Neuronal stem cell (in vitro differentiated cells): ENCODE results near the gene EML1.

ENCODE experiments used
- DNase-seq: peaks from one replicate; pipeline ENCODE4 v3.0.0-alpha.2; 2013; ENCODE audit warnings: low spot score
- H2AFZ ChIP-seq: one replicate; pipeline ENCODE4 v1.6.1; 2013; ENCODE audit warnings: mild to moderate bottlenecking, low read length, inconsistent platforms
- H2AK5ac ChIP-seq: 2 replicates; pipeline ENCODE4 v1.6.1; 2013; ENCODE audit warnings: low read depth, mild to moderate bottlenecking, inconsistent platforms, low read length, moderate library complexity, mixed read lengths
- H2BK120ac ChIP-seq: 2 replicates; pipeline ENCODE4 v1.6.1; 2013; ENCODE audit warnings: low read depth, mild to moderate bottlenecking, inconsistent platforms, low read length, moderate library complexity, mixed read lengths
- H2BK12ac ChIP-seq: one replicate; pipeline ENCODE4 v1.6.1; 2013; ENCODE audit warnings: low read length, inconsistent platforms
- H2BK15ac ChIP-seq: 2 replicates; pipeline ENCODE4 v1.6.1; 2013; ENCODE audit warnings: mild to moderate bottlenecking, low read length, inconsistent platforms, mixed read lengths
- H2BK5ac ChIP-seq: one replicate; pipeline ENCODE4 v1.6.1; 2013; ENCODE audit warnings: inconsistent platforms, mild to moderate bottlenecking, low read length, moderate library complexity
- H3K14ac ChIP-seq: one replicate; pipeline ENCODE4 v1.6.1; 2013; ENCODE audit warnings: low read length, inconsistent platforms
- H3K18ac ChIP-seq: 2 replicates; pipeline ENCODE4 v1.6.1; 2013; ENCODE audit warnings: low read length, inconsistent platforms
- H3K23ac ChIP-seq: 2 replicates; pipeline ENCODE4 v1.6.1; 2013; ENCODE audit warnings: low read depth, mild to moderate bottlenecking, mixed read lengths, low read length, inconsistent platforms; ENCODE audit not compliant: poor library complexity
- H3K27ac ChIP-seq: replicated peaks from 3 replicates; pipeline ENCODE4 v1.5.1; 2013; ENCODE audit warnings: low read length, inconsistent platforms
- H3K27me3 ChIP-seq, 3 experiments: 2 replicates each; pipeline ENCODE4 v1.6.1; 2013; ENCODE audit warnings: low read length in 3 of 3, mild to moderate bottlenecking in 2 of 3, inconsistent platforms in 1 of 3, low read depth in 1 of 3, mixed read lengths in 1 of 3, moderate library complexity in 1 of 3; ENCODE audit not compliant: control insufficient read depth in 3 of 3, insufficient read depth in 3 of 3
- H3K36me3 ChIP-seq, 2 donors: replicated peaks in 1 of 2; 2 replicates each; pipeline ENCODE4 v1.6.1; 2013; ENCODE audit warnings: low read length in 2 of 2; ENCODE audit not compliant: control insufficient read depth in 2 of 2, insufficient read depth in 2 of 2
- H3K4ac ChIP-seq: 2 replicates; pipeline ENCODE4 v1.6.1; 2013; ENCODE audit warnings: inconsistent platforms, mild to moderate bottlenecking, low read length, moderate library complexity
- H3K4me1 ChIP-seq, 2 donors: 1 replicate in 1 of 2; 2 replicates in 1 of 2; pipeline ENCODE4 v1.6.1; 2013; ENCODE audit warnings: low read length in 2 of 2, low read depth in 1 of 2; ENCODE audit not compliant: control insufficient read depth in 2 of 2, insufficient read depth in 1 of 2
- H3K4me2 ChIP-seq: one replicate; pipeline ENCODE4 v1.6.1; 2013; ENCODE audit warnings: mild to moderate bottlenecking, low read length, inconsistent platforms; ENCODE audit not compliant: insufficient read depth, poor library complexity, severe bottlenecking
- H3K4me3 ChIP-seq, 2 donors: 2 replicates each; pipeline ENCODE4 v1.5.1; 2013; ENCODE audit warnings: low read length in 2 of 2, mild to moderate bottlenecking in 2 of 2, inconsistent platforms in 1 of 2, moderate library complexity in 1 of 2
- H3K79me1 ChIP-seq: one replicate; pipeline ENCODE4 v1.6.1; 2013; ENCODE audit warnings: low read depth, mild to moderate bottlenecking, inconsistent platforms, low read length, moderate library complexity
- H3K9ac ChIP-seq: one replicate; pipeline ENCODE4 v1.6.1; 2013; ENCODE audit warnings: mild to moderate bottlenecking, low read depth, low read length, inconsistent platforms; ENCODE audit not compliant: poor library complexity
- H3K9me3 ChIP-seq, 2 donors: replicated peaks in 1 of 2; 2 replicates each; pipeline versions ENCODE3 to v1.6.1; 2013; ENCODE audit warnings: low read length in 2 of 2, mild to moderate bottlenecking in 2 of 2, inconsistent platforms in 1 of 2, low read depth in 1 of 2, mixed read lengths in 1 of 2, moderate library complexity in 1 of 2; ENCODE audit not compliant: control insufficient read depth in 2 of 2, insufficient read depth in 1 of 2
- H4K8ac ChIP-seq: one replicate; pipeline ENCODE4 v1.6.1; 2013; ENCODE audit warnings: low read depth, mild to moderate bottlenecking, inconsistent platforms, low read length, moderate library complexity
- H4K91ac ChIP-seq: one replicate; pipeline ENCODE4 v1.6.1; 2013; ENCODE audit warnings: low read length, low read depth, mild to moderate bottlenecking, inconsistent platforms; ENCODE audit not compliant: poor library complexity
- WGBS, 2 donors: extraction: QIAGEN DNeasy Blood & Tissue Kit; methylation state at CpG; one replicate each; pipeline ENCODE4 v1.1.7; 2013; ENCODE audit warnings: missing lambda C conversion rate in 2 of 2, mixed read lengths in 1 of 2; ENCODE audit not compliant: insufficient read length in 2 of 2, insufficient replicate concordance in 1 of 2; ENCODE audit errors: extremely low coverage in 2 of 2; 5-methylcytosine and 5-hydroxymethylcytosine counted together

The EML1 gene

GRCh38 chr14:99892406-99892805 is 99.2 kb downstream of the EML1 start:
- H4K91ac ChIP-seq: no peak overlapping the region
- H3K27ac ChIP-seq: no peak overlapping the region
- no peak overlapping the region for H3K23ac ChIP-seq
- no peak overlapping the region for H2AK5ac ChIP-seq
- no peak for DNase-seq
- no peak overlapping the region for H2AFZ ChIP-seq
- H3K14ac ChIP-seq: no peak overlapping the region
- H2BK120ac ChIP-seq: no peak overlapping the region
- H3K9me3 ChIP-seq: peaks cover 0 to 2% of the 10 kb centered on the region in 2 donors
- no peak overlapping the region for H2BK12ac ChIP-seq
- H3K27me3 ChIP-seq: no peaks in the 10 kb centered on the region
- no peak overlapping the region for H2BK5ac ChIP-seq
- H3K4me1 ChIP-seq: peaks cover 30 to 33% of the 10 kb centered on the region in 2 donors
- no peak overlapping the region for H3K18ac ChIP-seq
- peaks cover 2 to 12% of the 10 kb centered on the region in 2 donors for H3K36me3 ChIP-seq
- H3K79me1 ChIP-seq: no peaks in the 10 kb centered on the region
- H3K4me2 ChIP-seq: no peak overlapping the region
- no peak overlapping the region for H3K4ac ChIP-seq
- no peak overlapping the region for H4K8ac ChIP-seq
- WGBS, 2 donors: no CpG with 5 or more reads among the region's 2 CpGs
- no peak overlapping the region for H3K4me3 ChIP-seq
- H2BK15ac ChIP-seq: no peak overlapping the region
- H3K9ac ChIP-seq: no peak overlapping the region

DNA sequence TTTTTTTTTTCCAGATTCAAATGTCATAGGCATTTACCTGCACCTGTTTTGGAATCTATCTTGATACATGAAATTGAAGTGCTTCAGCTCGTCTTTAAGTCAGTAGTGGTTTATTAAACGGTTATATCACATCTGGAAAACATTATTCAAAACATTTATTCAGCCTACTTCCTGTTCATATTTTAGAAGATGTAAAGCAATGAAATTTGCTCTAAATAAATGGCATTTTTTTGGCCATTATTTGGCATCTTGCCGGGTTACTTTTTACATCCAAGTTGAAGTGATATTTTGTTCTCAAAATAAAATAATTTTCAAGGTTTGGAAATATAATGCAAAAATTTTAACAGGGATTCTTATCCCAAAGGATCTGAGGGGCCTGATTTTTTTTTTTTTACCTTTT is 103.1 kb downstream of the EML1 start:
- H3K79me1 ChIP-seq: no peaks in the 10 kb centered on the region
- no peak overlapping the region for H3K14ac ChIP-seq

DNA sequence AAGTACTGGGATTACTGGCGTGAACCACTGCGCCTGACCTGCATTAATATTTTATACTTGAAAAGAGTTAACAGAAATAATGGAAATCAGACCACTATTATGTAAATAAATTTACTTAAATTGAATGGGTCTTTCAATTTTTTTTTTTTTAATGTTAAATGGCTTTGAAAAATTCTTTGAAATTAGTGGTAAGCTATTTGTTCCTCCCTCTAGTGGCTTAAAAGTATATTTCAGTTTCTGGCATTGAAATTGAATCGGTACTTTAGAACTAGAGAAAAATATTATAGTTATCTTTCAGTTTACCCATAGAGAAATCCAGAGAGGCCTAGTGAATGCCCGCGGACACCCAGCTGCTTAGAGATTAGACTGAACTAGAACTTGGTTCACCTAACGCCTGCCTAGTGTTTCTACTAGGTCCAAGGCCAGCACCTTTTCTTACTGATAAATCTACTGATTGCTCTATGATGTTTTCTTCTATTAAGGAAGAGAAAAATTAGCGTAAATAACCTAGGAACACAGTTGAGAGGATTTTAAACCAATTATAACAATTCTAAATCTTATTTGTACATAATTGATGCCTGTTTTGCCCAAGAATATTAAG is 106.5 kb downstream of the EML1 start:
- WGBS, 2 donors: no CpG with 5 or more reads among the region's 7 CpGs
- Histone ChIP-seq H4K91ac (no peak overlapping the region), H3K9ac (no peak overlapping the region), H3K18ac (no peak overlapping the region), H3K4ac (no peak overlapping the region), H3K23ac (no peak overlapping the region), H3K27me3 (no peaks in the 10 kb centered on the region), H2BK12ac (no peak overlapping the region), H2BK5ac (no peak overlapping the region), H3K4me1 (no peaks in the 10 kb centered on the region), H4K8ac (no peak overlapping the region), H2BK15ac (no peak overlapping the region), H3K9me3 (peaks cover 7 to 25% of the 10 kb centered on the region in 2 donors), H3K79me1 (no peaks in the 10 kb centered on the region), H2AK5ac (no peak overlapping the region), H3K27ac (no peak overlapping the region), H2BK120ac (no peak overlapping the region), H2AFZ (no peak overlapping the region), H3K14ac (no peak overlapping the region), H3K4me3 (no peak overlapping the region), H3K4me2 (no peak overlapping the region), H3K36me3 (peaks cover 14 to 60% of the 10 kb centered on the region in 2 donors)
- DNase-seq: no peak

More for the DNA sequence above, 103.1 kb downstream of the EML1 start:
- Histone ChIP-seq H4K8ac (no peak overlapping the region), H2BK5ac (no peak overlapping the region), H2BK12ac (no peak overlapping the region), H2BK15ac (no peak overlapping the region), H4K91ac (no peak overlapping the region), H3K27ac (no peak overlapping the region), H3K4me3 (no peak overlapping the region), H3K4ac (no peak overlapping the region), H3K9ac (no peak overlapping the region), H2AFZ (no peak overlapping the region), H2AK5ac (no peak overlapping the region), H3K4me2 (no peak overlapping the region), H3K18ac (no peak overlapping the region), H2BK120ac (no peak overlapping the region), H3K4me1 (peaks cover 11 to 12% of the 10 kb centered on the region in 2 donors), H3K23ac (no peak overlapping the region), H3K27me3 (no peaks in the 10 kb centered on the region), H3K9me3 (peaks cover 0 to 7% of the 10 kb centered on the region in 2 donors), H3K36me3 (peaks cover 9 to 27% of the 10 kb centered on the region in 2 donors)
- DNase-seq: no peak
- no CpG with 5 or more reads among the region's 3 CpGs for WGBS, 2 donors

DNA sequence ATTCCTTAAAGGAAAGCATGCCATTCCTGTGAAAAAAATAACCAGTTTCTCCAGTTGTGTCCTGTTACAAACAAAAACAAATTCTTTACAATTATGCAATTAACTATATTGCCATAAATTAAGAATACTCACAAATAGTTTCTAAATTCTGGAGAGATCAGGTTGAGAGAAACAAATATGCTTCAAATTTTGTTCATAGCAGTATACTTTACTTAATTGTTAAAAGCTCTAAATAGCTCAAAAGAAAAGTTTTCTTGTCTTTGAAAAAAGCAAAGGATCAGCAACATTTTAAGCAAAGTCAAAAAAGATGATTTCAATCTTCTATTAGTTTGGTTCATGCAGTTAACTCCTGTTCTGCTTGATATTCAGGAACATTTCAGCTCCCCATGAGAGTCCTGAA is 109.7 kb downstream of the EML1 start:
- no peak overlapping the region for H3K23ac ChIP-seq
- H3K4me3 ChIP-seq: no peak overlapping the region
- no peaks in the 10 kb centered on the region for H3K4me1 ChIP-seq
- H3K36me3 ChIP-seq: peaks cover 20 to 72% of the 10 kb centered on the region in 2 donors
- H2BK120ac ChIP-seq: no peak overlapping the region
- H3K9me3 ChIP-seq: peaks cover 5 to 25% of the 10 kb centered on the region in 2 donors
- no peak overlapping the region for H3K4me2 ChIP-seq
- no peak overlapping the region for H2BK15ac ChIP-seq
- no peak overlapping the region for H4K91ac ChIP-seq
- no peak overlapping the region for H3K14ac ChIP-seq
- no peak overlapping the region for H2AK5ac ChIP-seq
- H2AFZ ChIP-seq: no peak overlapping the region
- no peak overlapping the region for H2BK12ac ChIP-seq
- no peak for DNase-seq
- no peak overlapping the region for H3K4ac ChIP-seq
- H3K9ac ChIP-seq: no peak overlapping the region
- no peak overlapping the region for H2BK5ac ChIP-seq
- H4K8ac ChIP-seq: no peak overlapping the region
- no peak overlapping the region for H3K27ac ChIP-seq
- no peaks in the 10 kb centered on the region for H3K79me1 ChIP-seq
- H3K27me3 ChIP-seq: no peaks in the 10 kb centered on the region
- no peak overlapping the region for H3K18ac ChIP-seq
